Fibroblast of the aortic adventitia (primary cell): ENCODE measurements around the gene FCRL1. TPM values are rescaled to one million over a fixed set of nuclear protein-coding genes. Genes with fewer than 3 reads are reported as not detected.

Experiments used
- DNase-seq: peaks from one replicate; pipeline ENCODE4 v3.0.0-alpha.2; 2010; ENCODE audit warnings: low read depth
- H3K4me3 ChIP-seq: 2 replicates; pipeline ENCODE4 v1.5.1; 2011; ENCODE audit warnings: low read depth, mild to moderate bottlenecking, control low read depth, low read length, moderate library complexity
- CTCF ChIP-seq: IDR thresholded peaks from 2 replicates; pipeline ENCODE4 v1.5.1; 2011; ENCODE audit warnings: mild to moderate bottlenecking, low read length, control low read depth, inconsistent platforms; ENCODE audit not compliant: insufficient read depth
- total RNA-seq: library from RNA; depleted of rRNA; stranded (reverse); fragments of >200 nt; gene quantifications from 2 replicates; pipeline ENCODE4 v1.2.3, GENCODE V29; 2012; ENCODE audit warnings: low replicate concordance

The FCRL1 gene
- total RNA-seq, result not detected in 2 replicates

- no peak for DNase-seq
- TF ChIP-seq CTCF, result no peak
- H3K4me3 ChIP-seq, result no peak within 1 kb of the TSS
Measured at GRCh38 chr1:157819896-157820295, at the start of gene FCRL1. TSS of gene FCRL1 (minus strand) at chr1:157820120. CDS start at chr1:157820037, 83 bp downstream.

GRCh38 chr1:157868654-157869053 lies 48.7 kb upstream of the FCRL1 start:
- DNase-seq, result no peak
- TF ChIP-seq CTCF, result no peak
- no peak overlapping the region for H3K4me3 ChIP-seq

GRCh38 chr1:157862114-157863070 lies 42.5 kb upstream of the FCRL1 start:
- DNase-seq, result no peak
- TF ChIP-seq CTCF, result no peak
- H3K4me3 ChIP-seq, result no peak overlapping the region

GRCh38 chr1:157856538-157856937 lies 36.6 kb upstream of the FCRL1 start:
- no peak for TF ChIP-seq CTCF
- no peak for DNase-seq
- H3K4me3 ChIP-seq, result no peak overlapping the region

- no peak for TF ChIP-seq CTCF
- no peak for DNase-seq
- no peak overlapping the region for H3K4me3 ChIP-seq
Measured at GRCh38 chr1:157852476-157852875, 32.6 kb upstream of the FCRL1 start.

DNA sequence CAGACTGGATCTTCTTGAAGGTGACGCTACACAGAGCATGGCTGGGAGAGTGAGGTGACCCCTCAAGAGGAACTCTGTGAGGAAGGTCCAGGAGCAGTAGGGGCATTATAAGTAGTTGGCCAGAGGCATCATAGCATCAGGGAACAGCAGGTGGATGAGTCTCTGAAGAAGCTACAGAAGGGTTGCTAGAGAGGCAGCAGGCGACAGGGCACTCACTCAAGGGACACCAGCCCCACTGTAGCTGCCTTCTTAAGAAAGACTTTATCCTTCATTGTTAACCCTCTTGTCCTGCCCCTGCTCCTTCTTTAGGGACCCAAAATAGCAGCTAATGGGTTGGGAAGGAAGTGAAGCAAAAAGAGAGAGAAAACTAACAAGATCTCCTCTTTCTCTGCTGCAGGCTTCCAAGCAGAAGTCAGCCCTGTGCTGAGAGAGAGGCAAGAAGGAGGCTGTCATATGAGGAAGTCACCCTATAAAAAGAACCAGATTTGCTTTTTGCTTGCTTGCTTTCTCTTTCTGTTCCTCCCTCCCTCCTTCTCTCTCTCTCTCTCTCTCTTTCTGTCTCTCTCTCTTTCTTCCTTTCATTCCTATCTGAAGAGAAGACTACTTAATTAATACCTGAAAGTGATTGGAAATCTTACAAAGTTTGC lies 29.4 kb upstream of the FCRL1 start:
- H3K4me3 ChIP-seq, result no peak overlapping the region
- TF ChIP-seq CTCF, result no peak
- no peak for DNase-seq
